Astrocyte of the spinal cord (primary cell): ENCODE measurements around the gene TAF1.
"Not testable (repeated sequence)": the region's sequence is repeated elsewhere in the genome, so short reads cannot be mapped to it uniquely, and the experiment has no call there.

ENCODE experiments used
- DNase-seq: peaks from one replicate; pipeline ENCODE4 v3.0.0; 2011; ENCODE audit warnings: low read depth, low spot score
- H3K4me3 ChIP-seq: 2 replicates; pipeline ENCODE4 v1.5.1; 2011; ENCODE audit warnings: low read depth, mild to moderate bottlenecking, low read length, moderate library complexity
- in situ Hi-C: cut with HindIII; loops from 2 replicates; pipeline ENCODE4 v1.10.0; 2017; ENCODE audit warnings: low sequenced_read_pairs
- TF ChIP-seq, protein P1 (sequence below): IDR thresholded peaks from 2 replicates; pipeline ENCODE4 v1.5.1; 2012; ENCODE audit warnings: low read depth, mild to moderate bottlenecking, low read length, inconsistent platforms

The TAF1 gene

DNA sequence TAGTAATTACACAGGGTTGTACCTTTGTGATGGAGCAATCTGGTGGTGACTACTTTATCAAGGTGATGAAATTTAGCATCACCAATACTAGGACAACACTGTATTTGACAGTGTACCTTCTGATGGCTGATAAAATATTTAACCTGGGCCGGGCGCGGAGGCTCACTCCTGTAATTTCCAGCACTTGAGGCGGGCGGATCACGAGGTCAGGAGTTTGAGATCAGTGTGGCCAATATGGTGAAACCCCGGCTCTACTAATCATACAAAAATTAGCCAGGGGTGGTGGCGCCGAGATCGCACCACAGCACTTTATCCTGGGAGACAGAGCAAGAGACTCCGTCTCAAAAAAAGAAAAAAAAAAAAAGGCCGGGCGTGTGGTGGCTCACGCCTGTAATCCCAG, 1.9 kb upstream of the TAF1 start:
- in situ Hi-C loops = no loop called here

GRCh38 chrX:71365356-71365874, 742 bp upstream of the TAF1 start:
- DNase-seq = no peak
- in situ Hi-C loops = no loop called here
- H3K4me3 ChIP-seq = peak overlapping the region; percentile 63
- TF ChIP-seq, protein P1, sequence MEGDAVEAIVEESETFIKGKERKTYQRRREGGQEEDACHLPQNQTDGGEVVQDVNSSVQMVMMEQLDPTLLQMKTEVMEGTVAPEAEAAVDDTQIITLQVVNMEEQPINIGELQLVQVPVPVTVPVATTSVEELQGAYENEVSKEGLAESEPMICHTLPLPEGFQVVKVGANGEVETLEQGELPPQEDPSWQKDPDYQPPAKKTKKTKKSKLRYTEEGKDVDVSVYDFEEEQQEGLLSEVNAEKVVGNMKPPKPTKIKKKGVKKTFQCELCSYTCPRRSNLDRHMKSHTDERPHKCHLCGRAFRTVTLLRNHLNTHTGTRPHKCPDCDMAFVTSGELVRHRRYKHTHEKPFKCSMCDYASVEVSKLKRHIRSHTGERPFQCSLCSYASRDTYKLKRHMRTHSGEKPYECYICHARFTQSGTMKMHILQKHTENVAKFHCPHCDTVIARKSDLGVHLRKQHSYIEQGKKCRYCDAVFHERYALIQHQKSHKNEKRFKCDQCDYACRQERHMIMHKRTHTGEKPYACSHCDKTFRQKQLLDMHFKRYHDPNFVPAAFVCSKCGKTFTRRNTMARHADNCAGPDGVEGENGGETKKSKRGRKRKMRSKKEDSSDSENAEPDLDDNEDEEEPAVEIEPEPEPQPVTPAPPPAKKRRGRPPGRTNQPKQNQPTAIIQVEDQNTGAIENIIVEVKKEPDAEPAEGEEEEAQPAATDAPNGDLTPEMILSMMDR = no peak

More for the DNA sequence above, 1.9 kb upstream of the TAF1 start:
- H3K4me3 ChIP-seq = no peak overlapping the region
- no peak for DNase-seq
- TF ChIP-seq, protein P1 = no peak

GRCh38 chrX:71366674-71367256, 608 bp downstream of the TAF1 start:
- peak; percentile 17 for DNase-seq
- TF ChIP-seq, protein P1 = no peak
- peak overlapping the region; percentile 75 for H3K4me3 ChIP-seq
- in situ Hi-C loops = no loop called here

- in situ Hi-C loops = no loop called here
- H3K4me3 ChIP-seq = peak overlapping the region; percentile 75
- DNase-seq = no peak
- TF ChIP-seq, protein P1 = no peak
These were observed 1.2 kb downstream of the TAF1 start for GRCh38 chrX:71367396-71367795.

GRCh38 chrX:71372388-71372787, 6.2 kb downstream of the TAF1 start:
- TF ChIP-seq, protein P1 = no peak
- no peak overlapping the region for H3K4me3 ChIP-seq
- no peak for DNase-seq
- in situ Hi-C loops = no loop called here

- TF ChIP-seq, protein P1 = no peak
- H3K4me3 ChIP-seq = no peak overlapping the region
- no peak for DNase-seq
- in situ Hi-C loops = no loop called here
These were observed 12.6 kb downstream of the TAF1 start for GRCh38 chrX:71378732-71379131.

DNA sequence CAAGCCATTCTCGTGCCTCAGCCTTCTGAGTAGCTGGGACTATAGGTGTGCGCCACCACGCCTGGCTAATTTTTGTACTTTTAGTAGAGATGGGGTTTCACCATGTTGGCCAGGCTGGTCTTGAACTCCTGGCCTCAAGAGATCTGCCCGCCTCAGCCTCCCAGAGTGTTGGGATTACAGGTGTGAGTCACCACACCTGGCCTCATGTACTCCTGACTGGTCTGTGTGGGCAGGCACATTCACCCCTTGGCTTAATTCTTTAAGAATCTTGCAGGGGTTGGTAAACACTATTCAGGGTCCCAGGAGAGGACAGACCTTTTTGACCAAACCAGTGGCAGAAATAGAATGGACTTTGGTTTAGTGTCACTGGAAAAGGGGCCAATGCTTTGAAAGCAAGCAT, 25.6 kb downstream of the TAF1 start:
- in situ Hi-C loops, DNase-seq, H3K4me3 ChIP-seq: not testable (repeated sequence)
